ENCODE results near the gene FCHSD2. TPM values are rescaled to one million over a fixed set of nuclear protein-coding genes. Genes with fewer than 3 reads are reported as not detected.

Gene FCHSD2
- total and polyA plus RNA-seq, 2 donors from 2014 or later: 8.0 to 58.7 TPM

DNA sequence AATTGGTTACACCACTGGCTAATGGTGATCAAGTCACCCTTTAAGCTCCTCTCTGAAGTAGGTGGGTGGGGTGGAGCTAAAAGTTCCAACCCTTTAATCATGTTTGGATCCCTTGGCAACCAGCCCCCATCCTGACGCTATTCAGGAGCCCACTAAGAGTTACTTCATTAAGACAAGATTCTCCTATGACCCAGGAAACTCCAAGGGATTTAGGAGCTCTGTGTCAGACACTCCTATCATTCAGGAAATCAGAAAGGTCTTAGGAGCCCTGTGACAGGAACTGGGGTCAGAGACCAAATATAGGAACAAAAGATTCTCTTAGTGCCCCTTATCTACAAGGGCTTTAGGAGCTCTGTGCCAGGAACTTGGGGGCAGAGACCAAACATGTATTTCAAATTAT is 186.7 kb downstream of the FCHSD2 start:
- Histone ChIP-seq H3K36me3 (ENCODE audit: control insufficient read depth in 2 of 3, insufficient read depth in 3 of 3, low read length in 3 of 3) (no peaks in the 10 kb centered on the region), H3K4me1 (ENCODE audit: control insufficient read depth in 2 of 3, insufficient read depth in 2 of 3, low read depth in 1 of 3, low read length in 3 of 3) (no peaks in the 10 kb centered on the region), H3K9ac (ENCODE audit: low read length in 3 of 3) (no peak overlapping the region), H3K27ac (ENCODE audit: low read depth in 2 of 2, low read length in 2 of 2) (no peak overlapping the region), H3K9me3 (ENCODE audit: control insufficient read depth in 2 of 3, insufficient read depth in 1 of 3, low read length in 3 of 3) (no peaks in the 10 kb centered on the region), H3K27me3 (ENCODE audit: control insufficient read depth, insufficient read depth, low read length) (no peaks in the 10 kb centered on the region), H3K4me3 (ENCODE audit: low read length in 3 of 3) (no peak overlapping the region)
- no peak for FAIRE-seq
- DNase-seq: no peak
- TF ChIP-seq, protein P1, sequence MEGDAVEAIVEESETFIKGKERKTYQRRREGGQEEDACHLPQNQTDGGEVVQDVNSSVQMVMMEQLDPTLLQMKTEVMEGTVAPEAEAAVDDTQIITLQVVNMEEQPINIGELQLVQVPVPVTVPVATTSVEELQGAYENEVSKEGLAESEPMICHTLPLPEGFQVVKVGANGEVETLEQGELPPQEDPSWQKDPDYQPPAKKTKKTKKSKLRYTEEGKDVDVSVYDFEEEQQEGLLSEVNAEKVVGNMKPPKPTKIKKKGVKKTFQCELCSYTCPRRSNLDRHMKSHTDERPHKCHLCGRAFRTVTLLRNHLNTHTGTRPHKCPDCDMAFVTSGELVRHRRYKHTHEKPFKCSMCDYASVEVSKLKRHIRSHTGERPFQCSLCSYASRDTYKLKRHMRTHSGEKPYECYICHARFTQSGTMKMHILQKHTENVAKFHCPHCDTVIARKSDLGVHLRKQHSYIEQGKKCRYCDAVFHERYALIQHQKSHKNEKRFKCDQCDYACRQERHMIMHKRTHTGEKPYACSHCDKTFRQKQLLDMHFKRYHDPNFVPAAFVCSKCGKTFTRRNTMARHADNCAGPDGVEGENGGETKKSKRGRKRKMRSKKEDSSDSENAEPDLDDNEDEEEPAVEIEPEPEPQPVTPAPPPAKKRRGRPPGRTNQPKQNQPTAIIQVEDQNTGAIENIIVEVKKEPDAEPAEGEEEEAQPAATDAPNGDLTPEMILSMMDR (IDR thresholded peaks at IDR 0.05; ENCODE audit: borderline replicate concordance, extremely low read depth, insufficient read depth): no peak
- intact Hi-C loops (cut with DNase I): no loop called here

GRCh38 chr11:72954860-72955259 is 187.3 kb downstream of the FCHSD2 start:
- Histone ChIP-seq H3K27me3 (ENCODE audit: control insufficient read depth, insufficient read depth, low read length) (no peaks in the 10 kb centered on the region), H3K9me3 (ENCODE audit: control insufficient read depth in 2 of 3, insufficient read depth in 1 of 3, low read length in 3 of 3) (no peaks in the 10 kb centered on the region), H3K36me3 (ENCODE audit: control insufficient read depth in 2 of 3, insufficient read depth in 3 of 3, low read length in 3 of 3) (no peaks in the 10 kb centered on the region), H3K4me3 (ENCODE audit: low read length in 3 of 3) (no peak overlapping the region), H3K27ac (ENCODE audit: low read depth in 2 of 2, low read length in 2 of 2) (no peak overlapping the region), H3K9ac (ENCODE audit: low read length in 3 of 3) (no peak overlapping the region), H3K4me1 (ENCODE audit: control insufficient read depth in 2 of 3, insufficient read depth in 2 of 3, low read depth in 1 of 3, low read length in 3 of 3) (no peaks in the 10 kb centered on the region)
- no peak for FAIRE-seq
- DNase-seq: no peak
- intact Hi-C loops (cut with DNase I): no loop called here
- TF ChIP-seq, protein P1 (IDR thresholded peaks at IDR 0.05; ENCODE audit: borderline replicate concordance, extremely low read depth, insufficient read depth): no peak

DNA sequence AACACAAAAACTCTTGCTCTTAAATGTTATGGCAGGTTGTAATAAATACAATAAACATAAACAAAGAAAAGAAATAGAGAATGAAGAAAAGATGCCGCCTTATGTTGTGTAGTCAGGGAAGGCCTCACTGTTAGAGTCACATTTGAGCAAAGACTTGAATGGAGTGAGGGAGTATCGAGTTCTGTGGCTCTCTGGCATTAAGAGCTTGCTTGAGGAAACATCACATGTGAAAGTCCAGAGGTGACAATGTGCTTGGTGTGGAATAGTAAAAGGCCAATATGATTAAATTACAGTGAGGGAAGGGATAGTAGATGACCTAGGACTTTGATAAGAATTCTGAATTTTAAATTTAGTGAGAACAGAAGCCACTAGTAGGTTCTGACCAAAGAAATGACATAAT is 188.5 kb downstream of the FCHSD2 start:
- Histone ChIP-seq H3K4me3 (ENCODE audit: low read length in 3 of 3) (no peak overlapping the region), H3K9ac (ENCODE audit: low read length in 3 of 3) (no peak overlapping the region), H3K9me3 (ENCODE audit: control insufficient read depth in 2 of 3, insufficient read depth in 1 of 3, low read length in 3 of 3) (no peaks in the 10 kb centered on the region), H3K4me1 (ENCODE audit: control insufficient read depth in 2 of 3, insufficient read depth in 2 of 3, low read depth in 1 of 3, low read length in 3 of 3) (no peaks in the 10 kb centered on the region), H3K27ac (ENCODE audit: low read depth in 2 of 2, low read length in 2 of 2) (no peak overlapping the region), H3K27me3 (ENCODE audit: control insufficient read depth, insufficient read depth, low read length) (no peaks in the 10 kb centered on the region), H3K36me3 (ENCODE audit: control insufficient read depth in 2 of 3, insufficient read depth in 3 of 3, low read length in 3 of 3) (no peaks in the 10 kb centered on the region)
- DNase-seq (no peak), FAIRE-seq (no peak)
- intact Hi-C loops (cut with DNase I): no loop called here
- TF ChIP-seq, protein P1 (IDR thresholded peaks at IDR 0.05; ENCODE audit: borderline replicate concordance, extremely low read depth, insufficient read depth): no peak

DNA sequence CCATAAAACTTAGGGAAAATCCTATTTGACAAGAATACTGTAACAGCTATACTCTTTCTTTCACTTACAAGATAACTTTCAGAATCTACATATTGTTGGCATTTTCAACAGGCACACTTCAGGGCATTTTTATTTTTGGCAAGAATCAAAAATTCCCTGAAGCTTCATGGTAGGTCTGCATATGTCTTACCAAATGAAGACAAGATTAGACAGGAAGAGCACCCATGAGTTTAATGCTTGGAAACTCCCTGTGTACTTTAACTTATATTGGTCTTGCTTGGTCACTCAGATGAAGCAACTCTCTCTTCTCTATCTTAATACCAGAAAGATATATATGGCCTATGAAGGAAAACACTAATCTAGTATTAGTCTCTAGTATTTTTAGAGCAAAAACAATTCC is 190.2 kb downstream of the FCHSD2 start:
- FAIRE-seq (no peak), DNase-seq (no peak)
- H3K4me1 ChIP-seq (ENCODE audit: control insufficient read depth in 2 of 3, insufficient read depth in 2 of 3, low read depth in 1 of 3, low read length in 3 of 3): no peaks in the 10 kb centered on the region
- no peaks in the 10 kb centered on the region for H3K36me3 ChIP-seq (ENCODE audit: control insufficient read depth in 2 of 3, insufficient read depth in 3 of 3, low read length in 3 of 3)
- H3K9ac ChIP-seq (ENCODE audit: low read length in 3 of 3): no peak overlapping the region
- no peaks in the 10 kb centered on the region for H3K27me3 ChIP-seq (ENCODE audit: control insufficient read depth, insufficient read depth, low read length)
- TF ChIP-seq, protein P1 (IDR thresholded peaks at IDR 0.05; ENCODE audit: borderline replicate concordance, extremely low read depth, insufficient read depth): no peak
- no peaks in the 10 kb centered on the region for H3K9me3 ChIP-seq (ENCODE audit: control insufficient read depth in 2 of 3, insufficient read depth in 1 of 3, low read length in 3 of 3)
- no peak overlapping the region for H3K4me3 ChIP-seq (ENCODE audit: low read length in 3 of 3)
- intact Hi-C loops (cut with DNase I): no loop called here
- no peak overlapping the region for H3K27ac ChIP-seq (ENCODE audit: low read depth in 2 of 2, low read length in 2 of 2)

Measured in kidney (tissue), 14 donors.